Measurements from ENCODE around the gene IMPA2.

DNA sequence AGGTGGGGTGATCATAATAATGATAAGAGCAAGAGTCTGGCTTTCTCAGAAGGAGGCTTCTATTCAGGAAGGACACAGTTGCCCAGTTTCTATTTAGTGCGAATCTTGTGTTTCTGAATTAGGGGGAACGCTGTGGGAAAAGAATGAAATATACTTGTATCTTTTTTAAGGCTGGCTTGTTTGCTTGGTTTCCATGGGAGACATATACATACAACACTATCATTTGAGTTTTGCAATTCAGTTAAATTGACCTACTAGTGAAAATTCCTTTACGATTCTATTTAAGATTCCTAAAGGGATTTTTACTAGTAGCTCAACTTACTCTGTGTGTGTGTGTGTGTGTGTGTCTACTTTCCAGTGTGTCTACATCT lies 87.6 kb downstream of the IMPA2 start:
- TF ChIP-seq EZH2 (IDR thresholded peaks at IDR 0.05; ENCODE audit: insufficient read depth, poor library complexity, severe bottlenecking) (no peak), EZH2phosphoT487 (IDR thresholded peaks at IDR 0.05; ENCODE audit: insufficient read depth, low read depth) (no peak)
